ENCODE results near the gene LCNL1. TPM values are rescaled to one million over a fixed set of nuclear protein-coding genes. Genes with fewer than 3 reads are reported as not detected.

The LCNL1 gene
- total RNA-seq, 2 experiments from 2014 or later: not detected

DNA sequence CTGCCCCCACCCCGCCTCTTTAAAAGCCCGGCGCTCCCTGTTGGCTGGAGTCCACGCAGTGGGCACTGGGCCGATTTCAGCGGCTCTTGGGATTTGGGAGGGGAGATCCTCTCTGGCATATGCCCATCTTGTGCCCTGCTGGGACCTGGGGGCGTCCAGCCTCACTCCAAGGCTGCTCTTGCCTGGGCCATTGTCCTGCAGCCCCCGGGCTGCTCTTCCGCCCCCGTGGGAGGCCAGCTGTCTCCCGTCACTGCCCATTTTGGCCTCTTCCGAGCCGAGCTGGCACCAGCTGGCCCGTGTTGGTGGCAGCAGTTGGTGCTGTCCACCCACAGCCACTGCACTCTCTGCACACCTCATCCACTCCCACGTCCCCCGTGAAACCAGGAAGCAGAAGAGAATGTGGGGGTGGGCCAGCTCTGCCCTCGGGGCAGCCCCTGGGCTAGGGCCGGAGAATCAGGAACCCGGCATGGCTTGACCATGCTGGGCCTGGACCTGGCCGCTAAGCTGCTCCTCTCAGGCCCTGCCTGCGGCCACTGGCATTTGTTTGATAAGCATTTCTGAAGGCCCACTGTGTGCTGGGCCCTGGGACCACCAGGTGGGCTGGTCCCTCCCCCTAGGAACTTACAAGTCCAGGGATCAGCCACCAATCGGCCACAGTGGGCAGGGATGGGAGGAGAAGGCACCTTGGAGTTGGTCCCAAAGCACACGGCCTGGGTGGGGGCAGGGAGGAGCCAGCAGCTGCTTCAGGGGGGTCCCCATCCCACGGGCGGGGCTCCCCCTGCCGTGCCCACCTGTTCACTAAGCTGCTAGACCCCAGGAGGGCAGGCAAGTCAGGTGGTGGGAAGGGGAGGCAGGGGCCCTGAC, 35.5 kb upstream of the LCNL1 start:
- ChIA-PET CTCF (interaction anchor here (0.8 to 5.3 kb wide), 24 partner anchors 12 to 160 kb away, joined by 3 to 82 read pairs (median 4); partner anchors contain the start of genes ABCA2, AJM1, CLIC3 and PAXX), POLR2A (interaction anchor here (1.8 to 2.2 kb wide), 3 partner anchors 14 to 88 kb away, joined by 3 to 8 read pairs (median 7); no protein-coding TSS in a partner anchor)
- H3K36me3 Mint-ChIP-seq (ENCODE audit: low read depth): peaks cover 8% of the 10 kb centered on the region
- no peak overlapping the region for H3K27ac Mint-ChIP-seq
- intact Hi-C loops (cut with micrococcal nuclease): no loop called here
- no peaks in the 10 kb centered on the region for H3K9me3 Mint-ChIP-seq
- peaks cover 15% of the 10 kb centered on the region for H3K4me1 Mint-ChIP-seq (ENCODE audit: low read depth)
- no peaks in the 10 kb centered on the region for H3K27me3 Mint-ChIP-seq
- DNase-seq: no peak
- ATAC-seq: no peak
- no peak overlapping the region for H3K4me3 Mint-ChIP-seq
- TF ChIP-seq, protein P1, sequence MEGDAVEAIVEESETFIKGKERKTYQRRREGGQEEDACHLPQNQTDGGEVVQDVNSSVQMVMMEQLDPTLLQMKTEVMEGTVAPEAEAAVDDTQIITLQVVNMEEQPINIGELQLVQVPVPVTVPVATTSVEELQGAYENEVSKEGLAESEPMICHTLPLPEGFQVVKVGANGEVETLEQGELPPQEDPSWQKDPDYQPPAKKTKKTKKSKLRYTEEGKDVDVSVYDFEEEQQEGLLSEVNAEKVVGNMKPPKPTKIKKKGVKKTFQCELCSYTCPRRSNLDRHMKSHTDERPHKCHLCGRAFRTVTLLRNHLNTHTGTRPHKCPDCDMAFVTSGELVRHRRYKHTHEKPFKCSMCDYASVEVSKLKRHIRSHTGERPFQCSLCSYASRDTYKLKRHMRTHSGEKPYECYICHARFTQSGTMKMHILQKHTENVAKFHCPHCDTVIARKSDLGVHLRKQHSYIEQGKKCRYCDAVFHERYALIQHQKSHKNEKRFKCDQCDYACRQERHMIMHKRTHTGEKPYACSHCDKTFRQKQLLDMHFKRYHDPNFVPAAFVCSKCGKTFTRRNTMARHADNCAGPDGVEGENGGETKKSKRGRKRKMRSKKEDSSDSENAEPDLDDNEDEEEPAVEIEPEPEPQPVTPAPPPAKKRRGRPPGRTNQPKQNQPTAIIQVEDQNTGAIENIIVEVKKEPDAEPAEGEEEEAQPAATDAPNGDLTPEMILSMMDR (IDR thresholded peaks at IDR 0.05): no peak

DNA sequence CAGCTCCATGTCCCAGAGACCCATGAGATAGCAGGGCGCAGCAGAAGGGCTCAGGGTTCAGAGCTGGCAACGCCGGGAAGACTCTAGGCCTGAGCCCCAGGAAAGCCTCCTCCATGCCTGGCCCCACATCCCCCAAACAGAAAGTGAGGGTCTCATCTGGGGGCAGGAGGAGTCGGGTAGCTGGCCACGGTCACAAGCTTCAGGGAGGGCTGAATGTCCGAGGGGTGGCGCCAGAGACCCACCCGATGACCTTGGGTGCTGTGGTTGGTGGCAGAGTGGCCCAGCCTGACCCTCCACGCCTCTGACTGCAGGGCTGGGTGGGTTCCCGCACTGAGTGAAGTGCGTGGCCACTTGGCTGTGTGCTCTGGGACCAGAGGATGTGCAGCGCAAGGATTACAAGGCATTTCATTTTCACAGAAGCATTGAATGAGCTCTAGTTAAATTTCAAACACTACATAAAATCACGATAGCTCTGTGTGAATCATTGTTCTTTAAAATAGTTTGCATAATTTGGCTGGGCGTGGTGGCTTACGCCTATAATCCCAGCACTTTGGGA, 34.8 kb upstream of the LCNL1 start:
- H3K4me3 Mint-ChIP-seq: peak overlapping the region; percentile 35
- H3K27me3 Mint-ChIP-seq: no peaks in the 10 kb centered on the region
- peaks cover 14% of the 10 kb centered on the region for H3K4me1 Mint-ChIP-seq (ENCODE audit: low read depth)
- no peak overlapping the region for H3K27ac Mint-ChIP-seq
- no peaks in the 10 kb centered on the region for H3K9me3 Mint-ChIP-seq
- ChIA-PET POLR2A (interaction anchor here (0.9 to 2.2 kb wide), 4 partner anchors 10 to 87 kb away, joined by 3 to 8 read pairs (median 5); no protein-coding TSS in a partner anchor), CTCF (interaction anchor here (0.6 to 5.3 kb wide), 27 partner anchors 12 to 288 kb away, joined by 3 to 82 read pairs (median 3); partner anchors contain the start of genes ABCA2, CLIC3, PAXX and SAPCD2)
- intact Hi-C loops (cut with micrococcal nuclease): no loop called here
- H3K36me3 Mint-ChIP-seq (ENCODE audit: low read depth): peaks cover 3% of the 10 kb centered on the region
- DNase-seq (peak; percentile 50), ATAC-seq (no peak)
- TF ChIP-seq, protein P1 (IDR thresholded peaks at IDR 0.05): peak; percentile 48

DNA sequence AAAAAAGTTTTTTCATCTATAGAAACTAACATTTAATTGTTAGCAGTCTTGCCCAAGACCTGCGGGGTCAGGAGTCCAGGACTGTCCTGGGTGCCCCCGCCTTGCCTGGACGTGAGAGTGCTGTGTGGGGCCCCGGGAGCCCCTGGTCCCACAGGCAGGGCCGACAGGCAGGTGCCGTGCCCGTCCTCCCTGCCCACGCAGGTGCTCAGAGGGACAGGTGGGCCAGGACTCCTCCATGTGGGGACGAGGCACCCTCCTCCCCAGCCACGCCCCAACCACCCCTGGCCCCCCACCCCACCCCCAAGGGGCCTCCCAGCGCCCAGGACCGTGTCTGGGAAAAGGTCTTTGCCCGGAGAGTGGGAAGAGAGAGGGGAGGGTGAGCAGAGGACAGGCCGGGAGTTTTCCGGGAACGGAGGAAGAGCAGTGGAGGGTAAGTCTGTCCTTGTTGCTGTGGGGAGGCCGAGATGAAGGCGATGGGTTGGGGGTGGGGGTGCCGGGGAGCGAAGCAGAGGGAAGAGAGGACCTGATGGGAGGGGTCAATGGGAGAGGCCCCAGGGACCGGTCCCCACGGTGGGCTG, 33.5 kb upstream of the LCNL1 start:
- intact Hi-C loops (cut with micrococcal nuclease): no loop called here
- H3K36me3 Mint-ChIP-seq (ENCODE audit: low read depth): no peaks in the 10 kb centered on the region
- H3K27me3 Mint-ChIP-seq: no peaks in the 10 kb centered on the region
- no peaks in the 10 kb centered on the region for H3K9me3 Mint-ChIP-seq
- peak overlapping the region; percentile 83 for H3K27ac Mint-ChIP-seq
- no peak for ATAC-seq
- CTCF ChIA-PET: interaction anchor here (0.6 to 3.5 kb wide), 2 partner anchors 14 to 80 kb away, joined by 3 to 23 read pairs; partner anchors contain the start of gene ABCA2
- no peak for DNase-seq
- peak overlapping the region; percentile 82 for H3K4me3 Mint-ChIP-seq
- TF ChIP-seq, protein P1 (IDR thresholded peaks at IDR 0.05): no peak
- POLR2A ChIA-PET: interaction anchor here (1.5 to 1.8 kb wide), 2 partner anchors 43 to 53 kb away, joined by 3 read pairs; partner anchors contain the start of gene PAXX
- peaks cover 10% of the 10 kb centered on the region for H3K4me1 Mint-ChIP-seq (ENCODE audit: low read depth)

DNA sequence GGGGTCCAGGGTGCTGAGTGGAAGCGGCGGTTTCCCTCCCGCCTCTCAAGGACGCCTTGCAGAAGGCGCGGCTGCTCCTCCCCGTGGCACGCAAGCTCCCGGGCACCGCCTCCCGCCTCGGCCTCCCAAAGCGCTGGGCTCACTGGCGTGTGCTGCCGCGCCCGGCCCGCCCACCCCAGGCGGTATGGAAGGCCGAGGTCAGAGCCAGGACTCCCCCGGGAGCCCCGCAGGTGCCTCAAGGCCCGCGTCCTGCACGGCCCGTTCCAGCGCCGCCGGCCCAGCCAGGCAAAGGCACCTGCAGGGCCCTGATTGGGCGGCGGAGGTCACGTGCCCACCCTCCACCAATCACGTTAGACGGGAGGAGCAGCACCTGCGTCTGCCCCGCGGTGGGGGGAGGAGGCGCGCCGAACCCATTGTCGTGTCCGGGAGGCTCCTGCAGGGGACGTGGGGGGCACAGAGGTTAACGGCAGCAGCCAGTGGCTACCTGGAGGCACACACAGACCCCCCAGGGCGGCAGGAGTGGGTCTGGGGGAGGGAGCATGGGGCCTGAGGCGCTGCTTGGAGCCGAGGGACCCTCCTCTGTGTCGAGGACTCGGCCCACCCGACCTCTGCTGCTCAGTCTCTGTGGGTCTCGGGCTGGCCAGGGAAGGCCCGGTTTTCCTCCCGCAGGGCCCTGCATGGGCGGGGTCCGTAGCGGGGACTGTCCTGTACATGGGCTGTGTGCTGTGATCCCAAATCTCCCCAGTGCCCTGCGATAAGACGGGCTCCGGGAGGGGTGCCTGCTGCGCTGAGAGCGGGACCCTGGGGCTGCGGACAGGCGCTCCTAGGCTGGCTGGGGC, 32.8 kb upstream of the LCNL1 start:
- intact Hi-C loops (cut with micrococcal nuclease): no loop called here
- H3K4me1 Mint-ChIP-seq (ENCODE audit: low read depth): peaks cover 6% of the 10 kb centered on the region
- ChIA-PET POLR2A (interaction anchor here (1.5 kb wide), 1 partner anchor 42 kb away, joined by 3 read pairs; the partner anchor contains the start of gene PAXX), CTCF (interaction anchor here (0.6 to 3.5 kb wide), 3 partner anchors 15 to 85 kb away, joined by 3 to 23 read pairs (median 6); partner anchors contain the start of gene ABCA2)
- H3K27me3 Mint-ChIP-seq: no peaks in the 10 kb centered on the region
- H3K9me3 Mint-ChIP-seq: no peaks in the 10 kb centered on the region
- H3K4me3 Mint-ChIP-seq: peak overlapping the region; percentile 82
- DNase-seq (peak; percentile 99), ATAC-seq (peak; percentile 97)
- TF ChIP-seq, protein P1 (IDR thresholded peaks at IDR 0.05): peak; percentile 37
- no peaks in the 10 kb centered on the region for H3K36me3 Mint-ChIP-seq (ENCODE audit: low read depth)
- peak overlapping the region; percentile 83 for H3K27ac Mint-ChIP-seq

Data from activated CD8-positive, alpha-beta T cell treated with anti-CD3 and anti-CD28 coated beads for 36 hours (primary cell).